ENCODE measurements around the gene RC3H1.

- no peak for TF ChIP-seq CTCF (conservative IDR thresholded peaks at IDR 0.05 in 1 of 2, IDR thresholded peaks at IDR 0.05 in 1 of 2; ENCODE audit: low read depth in 1 of 2, low read length in 2 of 2)
- TF ChIP-seq EZH2 (IDR thresholded peaks at IDR 0.05; ENCODE audit: low read length, missing control alignments), result no peak
Observed at GRCh38 chr1:174017231-174017970, 4.8 kb downstream of the RC3H1 start.

Data from fibroblast of lung (primary cell).